Measurements from ENCODE around the gene SNX1. TPM values are rescaled to one million over a fixed set of nuclear protein-coding genes. Genes with fewer than 3 reads are reported as not detected.

Gene SNX1
- total RNA-seq, 1 donor: 55.0 TPM

DNA sequence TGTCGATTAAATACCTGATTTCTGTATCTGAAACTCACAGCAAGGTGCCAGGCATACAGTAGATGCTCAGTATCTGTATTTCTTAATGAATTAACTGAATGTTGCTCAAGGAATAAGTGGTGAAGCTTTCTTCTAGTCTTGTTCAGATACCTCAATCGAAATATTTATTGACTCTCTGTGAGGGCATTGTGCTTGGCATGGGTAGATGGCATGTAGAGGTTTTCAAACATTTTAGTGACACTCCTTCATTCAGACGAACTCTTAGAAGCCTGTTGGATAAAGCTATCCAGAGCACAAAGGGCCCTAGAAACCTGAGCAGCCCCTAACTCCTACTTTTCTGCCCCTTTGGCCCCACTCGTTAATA, 369 bp upstream of the SNX1 start:
- TF ChIP-seq CTCF (IDR thresholded peaks at IDR 0.05; ENCODE audit: insufficient read depth, low read length): no peak
- H3K4me3 ChIP-seq (ENCODE audit: low read depth, low read length): peak overlapping the region; percentile 47
- no peak for DNase-seq (ENCODE audit: low read depth)

- TF ChIP-seq CTCF (IDR thresholded peaks at IDR 0.05; ENCODE audit: insufficient read depth, low read length): peak; percentile 40
- peak; percentile 47 for DNase-seq (ENCODE audit: low read depth)
- peak overlapping the region; percentile 96 for H3K4me3 ChIP-seq (ENCODE audit: low read depth, low read length)
Observed at GRCh38 chr15:64096668-64097384, 1.0 kb downstream of the SNX1 start.

- TF ChIP-seq CTCF (IDR thresholded peaks at IDR 0.05; ENCODE audit: insufficient read depth, low read length): no peak
- H3K4me3 ChIP-seq (ENCODE audit: low read depth, low read length): no peak overlapping the region
- DNase-seq (ENCODE audit: low read depth): no peak
Observed at GRCh38 chr15:64099379-64099778, 3.6 kb downstream of the SNX1 start.

DNA sequence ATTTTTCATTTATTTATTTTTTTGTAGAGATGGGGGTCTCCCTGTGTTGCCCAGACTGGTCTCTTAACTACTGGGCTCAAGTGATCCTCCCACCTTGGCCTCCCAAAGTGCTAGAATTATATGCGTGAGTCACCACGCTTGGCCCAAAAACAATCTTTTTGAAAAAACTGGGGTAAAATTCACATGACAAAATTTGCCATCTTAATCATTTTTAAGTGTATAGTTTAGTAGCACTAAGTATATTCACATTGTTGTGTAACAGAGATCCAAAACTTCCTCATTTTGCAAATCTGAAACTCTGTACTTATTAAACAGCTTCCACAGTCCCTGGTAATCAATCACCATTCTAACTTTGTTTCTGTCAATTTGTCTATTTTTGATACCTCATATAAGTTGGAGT, 5.2 kb downstream of the SNX1 start:
- no peak overlapping the region for H3K4me3 ChIP-seq (ENCODE audit: low read depth, low read length)
- DNase-seq (ENCODE audit: low read depth): no peak
- no peak for TF ChIP-seq CTCF (IDR thresholded peaks at IDR 0.05; ENCODE audit: insufficient read depth, low read length)

- no peak for DNase-seq (ENCODE audit: low read depth)
- no peak overlapping the region for H3K4me3 ChIP-seq (ENCODE audit: low read depth, low read length)
- TF ChIP-seq CTCF (IDR thresholded peaks at IDR 0.05; ENCODE audit: insufficient read depth, low read length): no peak
Observed at GRCh38 chr15:64102497-64102896, 6.7 kb downstream of the SNX1 start.

- no peak overlapping the region for H3K4me3 ChIP-seq (ENCODE audit: low read depth, low read length)
- TF ChIP-seq CTCF (IDR thresholded peaks at IDR 0.05; ENCODE audit: insufficient read depth, low read length): no peak
- DNase-seq (ENCODE audit: low read depth): peak; percentile 85
Observed at GRCh38 chr15:64105113-64105704, 9.4 kb downstream of the SNX1 start.
